ENCODE data around the gene KRT39. TPM values are rescaled to one million over a fixed set of nuclear protein-coding genes. Genes with fewer than 3 reads are reported as not detected.

Gene KRT39
- total and polyA plus RNA-seq, 2 of the 8 experiments (the other 6 are each of a cell fraction or from before 2014, with no cell fraction given): not detected

DNA sequence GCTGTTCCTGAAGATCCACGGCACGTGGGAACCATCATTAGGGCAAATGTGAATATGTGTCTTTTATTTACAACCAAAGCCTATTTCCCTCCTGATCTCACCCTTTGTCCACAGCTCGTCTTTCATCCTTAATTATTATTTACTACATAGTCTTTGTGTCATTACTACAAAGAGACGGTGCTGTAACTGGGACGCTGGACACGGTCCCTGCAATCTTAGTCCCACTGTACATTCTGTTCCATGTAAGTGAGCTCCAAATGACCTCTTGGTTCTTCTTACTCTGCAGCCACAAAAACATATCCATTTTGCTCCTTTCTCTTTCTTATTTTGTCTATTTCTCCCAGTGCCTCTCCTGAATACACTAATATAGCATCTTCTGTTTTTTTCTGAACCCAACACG is 16.6 kb downstream of the KRT39 start (continued):
- TF ChIP-seq NANOG (IDR thresholded peaks at IDR 0.05; ENCODE audit: insufficient read depth, low read depth, low read length, poor library complexity, severe bottlenecking) (no peak), JUND (IDR thresholded peaks at IDR 0.05; ENCODE audit: low read length) (no peak), CHD1 (IDR thresholded peaks at IDR 0.05; ENCODE audit: low read depth, low read length) (no peak), SIRT6 (IDR thresholded peaks at IDR 0.05; ENCODE audit: low read length) (no peak)
